NT2/D1 (cell line): ENCODE data around the gene NDE1.
"Not testable (repeated sequence)": the region's sequence is repeated elsewhere in the genome, so short reads cannot be mapped to it uniquely, and the experiment has no call there.

Experiments used
- DNase-seq: peaks from one replicate; pipeline ENCODE4 v3.0.0-alpha.2; 2011; ENCODE audit warnings: low read depth, low spot score
- H3K27me3 ChIP-seq: 2 replicates; pipeline ENCODE4 v1.6.0; 2011; ENCODE audit warnings: mild to moderate bottlenecking; ENCODE audit not compliant: insufficient read length, insufficient read depth
- H3K36me3 ChIP-seq: 2 replicates; pipeline ENCODE4 v1.6.1; 2011; ENCODE audit warnings: mild to moderate bottlenecking, low read length, mixed read lengths; ENCODE audit not compliant: insufficient read depth, insufficient read length
- H3K4me1 ChIP-seq: 2 replicates; pipeline ENCODE4 v1.5.1; 2011; ENCODE audit not compliant: insufficient read depth, insufficient read length
- H3K4me3 ChIP-seq: 2 replicates; pipeline ENCODE4 v1.5.1; 2011; ENCODE audit warnings: low read depth; ENCODE audit not compliant: insufficient read length
- H3K9ac ChIP-seq: 2 replicates; pipeline ENCODE4 v1.6.0; 2011; ENCODE audit warnings: low read depth; ENCODE audit not compliant: insufficient read length
- H3K9me3 ChIP-seq: 2 replicates; pipeline ENCODE4 v1.5.1; 2011; ENCODE audit warnings: mild to moderate bottlenecking, low read length; ENCODE audit not compliant: insufficient read depth
- SUZ12 ChIP-seq: IDR thresholded peaks from 2 replicates; pipeline ENCODE4 v1.6.1; 2011; ENCODE audit not compliant: insufficient read length, insufficient read depth; ENCODE audit errors: extremely low read depth
- YY1 ChIP-seq: IDR thresholded peaks from 2 replicates; pipeline ENCODE4 v1.6.1; 2011; ENCODE audit not compliant: insufficient read length, insufficient read depth
- ZNF274 ChIP-seq: IDR thresholded peaks from 2 replicates; pipeline ENCODE4 v1.6.1; 2011; ENCODE audit warnings: mild to moderate bottlenecking, low read depth, low read length

The NDE1 gene

DNA sequence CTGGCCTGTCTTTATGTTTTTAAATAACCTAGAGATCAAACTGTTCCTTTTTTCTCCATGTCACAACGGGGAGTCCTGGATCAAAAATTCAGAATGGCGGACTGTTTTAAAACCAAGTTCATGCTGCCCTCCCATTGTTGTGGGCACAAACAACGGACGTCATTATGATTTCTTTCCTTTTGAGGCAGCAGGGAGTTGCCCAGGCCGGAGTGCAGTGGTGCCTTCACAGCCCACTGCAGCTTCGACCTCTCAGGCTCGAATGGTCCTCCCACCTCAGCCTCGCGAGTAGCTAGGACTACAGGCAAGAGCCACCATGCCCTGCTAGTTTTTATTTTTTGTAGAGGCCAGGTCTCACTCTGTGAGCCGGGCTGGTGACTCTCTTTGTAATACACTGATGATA is 26.5 kb downstream of the NDE1 start:
- no peak for TF ChIP-seq SUZ12
- Histone ChIP-seq H3K4me3 (no peak overlapping the region), H3K36me3 (peaks cover 43% of the 10 kb centered on the region)

DNA sequence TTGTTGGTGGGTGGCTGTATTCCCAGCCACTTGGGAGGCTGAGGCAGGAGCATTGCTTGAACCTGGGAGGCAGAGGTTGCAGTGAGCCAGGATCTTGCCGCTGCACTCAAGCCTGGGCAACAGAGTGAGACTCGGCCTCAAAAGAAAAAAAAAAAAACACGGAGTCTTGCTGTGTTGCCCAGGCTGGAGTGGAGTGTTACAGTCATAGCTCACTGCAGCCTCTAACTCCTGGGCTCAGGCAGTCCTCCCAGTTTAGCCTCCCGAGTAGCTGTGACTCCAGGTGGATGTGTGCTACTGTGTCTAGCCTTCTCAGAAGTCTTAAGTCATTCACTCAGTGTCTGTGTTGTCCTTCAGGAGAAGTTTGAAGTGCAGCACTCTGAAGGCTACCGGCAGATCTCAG is 27.4 kb downstream of the NDE1 start:
- H3K4me3 ChIP-seq, result no peak overlapping the region
- peaks cover 4% of the 10 kb centered on the region for H3K4me1 ChIP-seq
- no peaks in the 10 kb centered on the region for H3K27me3 ChIP-seq
- H3K36me3 ChIP-seq, result peaks cover 43% of the 10 kb centered on the region
- H3K9me3 ChIP-seq, result no peaks in the 10 kb centered on the region
- TF ChIP-seq YY1 (no peak), ZNF274 (no peak), SUZ12 (no peak)
- no peak for DNase-seq
- H3K9ac ChIP-seq, result no peak overlapping the region

More for the DNA sequence above, 26.5 kb downstream of the NDE1 start:
- no peak for DNase-seq
- H3K9me3 ChIP-seq, result no peaks in the 10 kb centered on the region
- no peak overlapping the region for H3K9ac ChIP-seq
- H3K27me3 ChIP-seq, result no peaks in the 10 kb centered on the region
- H3K4me1 ChIP-seq, result peaks cover 5% of the 10 kb centered on the region

DNA sequence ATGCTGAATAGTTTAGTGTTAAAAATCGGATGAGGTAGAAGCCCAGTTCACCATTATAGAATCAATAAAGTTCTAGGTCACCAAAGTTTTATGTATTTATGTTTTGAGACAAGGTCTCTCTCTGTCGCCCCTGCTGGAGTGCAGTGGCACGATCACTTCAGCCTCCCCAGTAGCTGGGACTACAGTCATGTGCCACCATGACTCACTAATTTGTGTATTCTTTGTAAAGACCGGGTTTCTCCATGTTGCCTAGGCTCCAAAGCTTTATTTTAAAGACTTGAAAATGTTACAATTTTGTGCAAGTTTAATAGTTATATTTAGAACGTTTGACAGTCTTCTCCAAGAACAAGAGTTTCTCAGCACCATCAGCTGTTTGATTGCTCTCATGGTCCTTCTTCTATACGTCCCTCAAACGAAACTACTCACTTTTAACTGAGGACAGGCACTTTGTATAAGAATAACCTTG is 32.1 kb downstream of the NDE1 start:
- H3K4me1 ChIP-seq, result no peaks in the 10 kb centered on the region
- peak; percentile 57 for DNase-seq
- H3K27me3 ChIP-seq, result no peaks in the 10 kb centered on the region
- H3K4me3 ChIP-seq, result no peak overlapping the region
- no peaks in the 10 kb centered on the region for H3K9me3 ChIP-seq
- peaks cover 58% of the 10 kb centered on the region for H3K36me3 ChIP-seq
- no peak for TF ChIP-seq YY1
- TF ChIP-seq ZNF274, result no peak
- no peak for TF ChIP-seq SUZ12
- H3K9ac ChIP-seq, result no peak overlapping the region

DNA sequence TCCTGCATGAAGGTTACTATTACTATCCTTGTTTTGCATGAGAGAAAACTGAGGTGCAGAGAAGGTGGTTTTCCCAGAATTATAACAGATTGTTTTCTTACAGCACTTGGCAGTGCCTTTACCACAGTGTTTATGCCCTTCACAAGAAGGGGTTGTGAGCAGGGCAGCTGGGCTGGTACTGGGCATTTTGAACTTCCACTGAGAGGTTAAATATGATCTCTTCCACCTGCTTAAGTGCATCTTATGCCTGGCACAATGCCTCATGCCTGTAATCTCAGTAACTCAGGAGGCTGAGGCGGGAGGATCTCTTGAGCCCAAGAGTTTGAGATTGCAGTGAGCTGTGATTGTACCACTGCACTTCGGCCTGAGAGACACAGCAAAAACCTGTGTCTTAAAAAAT is 36.2 kb downstream of the NDE1 start:
- peaks cover 72% of the 10 kb centered on the region for H3K36me3 ChIP-seq
- H3K27me3 ChIP-seq, result no peaks in the 10 kb centered on the region
- H3K4me1 ChIP-seq, result peaks cover 1% of the 10 kb centered on the region
- H3K9me3 ChIP-seq, result no peaks in the 10 kb centered on the region
- no peak for TF ChIP-seq YY1
- no peak for TF ChIP-seq ZNF274
- no peak for TF ChIP-seq SUZ12
- no peak overlapping the region for H3K9ac ChIP-seq
- H3K4me3 ChIP-seq, result no peak overlapping the region
- no peak for DNase-seq

DNA sequence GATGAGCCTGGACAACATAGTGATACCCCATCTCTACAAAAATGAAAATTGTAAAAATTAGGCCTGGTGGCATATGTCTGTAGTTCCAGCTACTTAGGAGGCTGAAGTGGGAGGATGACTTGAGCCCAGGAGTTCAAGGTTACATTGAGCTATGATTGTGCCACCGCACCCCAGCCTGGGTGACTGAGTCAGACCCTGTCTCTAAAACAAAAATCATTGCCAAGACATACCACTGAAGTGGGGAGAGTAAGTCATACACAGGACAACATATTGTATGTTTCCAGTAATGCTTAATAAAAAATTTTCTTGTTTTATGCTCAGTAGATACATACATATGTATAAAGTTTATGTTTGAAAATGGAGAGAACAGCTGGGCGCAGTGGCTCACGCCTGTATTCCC is 39.2 kb downstream of the NDE1 start:
- Histone ChIP-seq H3K36me3 (peaks cover 88% of the 10 kb centered on the region), H3K9ac (no peak overlapping the region), H3K4me3 (no peak overlapping the region), H3K4me1 (peaks cover 1% of the 10 kb centered on the region), H3K27me3 (no peaks in the 10 kb centered on the region), H3K9me3 (no peaks in the 10 kb centered on the region)
- TF ChIP-seq SUZ12 (no peak), ZNF274 (no peak), YY1 (no peak)
- DNase-seq, result no peak

DNA sequence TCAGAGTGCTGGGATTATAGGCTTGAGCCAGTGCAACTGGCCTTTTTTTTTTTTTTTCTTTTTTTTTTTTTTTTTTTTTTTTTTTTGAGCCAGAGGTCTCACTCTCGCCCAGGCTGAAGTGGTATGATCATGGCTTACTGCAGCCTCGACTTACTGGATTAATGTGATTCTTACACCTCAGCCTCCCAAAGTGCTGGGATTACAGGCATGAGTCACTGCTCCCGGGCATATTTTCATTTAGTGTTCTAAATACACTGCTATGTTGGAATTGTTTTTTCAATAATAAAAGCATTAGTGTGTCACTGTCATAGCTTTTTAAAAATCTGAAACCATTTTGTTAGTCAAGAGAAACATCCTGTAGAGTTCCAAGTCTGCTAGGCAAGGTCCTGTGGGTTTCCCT is 40.3 kb downstream of the NDE1 start:
- peaks cover 90% of the 10 kb centered on the region for H3K36me3 ChIP-seq
- TF ChIP-seq ZNF274 (no peak), SUZ12 (no peak), YY1 (no peak)
- no peaks in the 10 kb centered on the region for H3K9me3 ChIP-seq
- H3K4me1 ChIP-seq, result peaks cover 4% of the 10 kb centered on the region
- H3K9ac ChIP-seq, result no peak overlapping the region
- H3K27me3 ChIP-seq, result no peaks in the 10 kb centered on the region
- no peak overlapping the region for H3K4me3 ChIP-seq
- DNase-seq, result no peak

DNA sequence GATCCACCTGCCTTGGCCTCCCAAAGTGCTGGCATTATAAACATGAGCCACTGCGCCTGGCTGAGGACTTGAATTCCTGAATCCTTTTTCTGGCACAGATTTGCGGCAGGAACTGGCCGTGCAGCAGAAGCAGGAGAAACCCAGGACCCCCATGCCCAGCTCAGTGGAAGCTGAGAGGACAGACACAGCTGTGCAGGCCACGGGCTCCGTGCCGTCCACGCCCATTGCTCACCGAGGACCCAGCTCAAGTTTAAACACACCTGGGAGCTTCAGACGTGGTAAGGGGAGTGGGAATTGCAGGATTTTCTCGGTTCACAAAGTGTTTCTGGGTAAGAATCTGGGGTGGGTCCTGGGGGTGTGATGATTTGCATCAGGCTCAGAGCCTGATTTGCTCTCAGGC is 41.0 kb downstream of the NDE1 start:
- H3K36me3 ChIP-seq, result peaks cover 89% of the 10 kb centered on the region
- TF ChIP-seq SUZ12 (no peak), YY1 (no peak), ZNF274 (no peak)
- no peaks in the 10 kb centered on the region for H3K9me3 ChIP-seq
- H3K4me1 ChIP-seq, result peaks cover 4% of the 10 kb centered on the region
- no peaks in the 10 kb centered on the region for H3K27me3 ChIP-seq
- no peak for DNase-seq
- H3K4me3 ChIP-seq, result no peak overlapping the region
- H3K9ac ChIP-seq, result no peak overlapping the region

DNA sequence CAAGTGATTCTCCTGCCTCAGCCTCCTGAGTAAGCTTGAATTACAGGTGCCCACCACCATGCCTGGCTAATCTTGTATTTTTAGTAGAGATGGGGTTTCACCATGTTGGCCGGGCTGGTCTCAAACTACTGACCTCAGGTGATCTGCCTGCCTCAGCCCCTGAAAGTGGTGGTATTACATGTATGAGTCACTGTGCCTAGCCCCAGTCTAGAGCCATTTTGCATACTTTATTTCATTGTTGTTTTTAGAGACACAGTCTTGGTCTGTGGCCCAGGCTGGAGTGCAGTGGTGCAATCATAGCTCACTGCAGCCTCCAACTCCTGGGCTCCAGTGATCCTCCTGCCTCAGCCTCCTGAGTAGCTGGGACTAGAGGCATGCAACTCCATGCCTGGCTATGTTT is 42.5 kb downstream of the NDE1 start:
- H3K36me3 ChIP-seq, result peaks cover 89% of the 10 kb centered on the region
- not testable (repeated sequence) for DNase-seq, H3K9ac ChIP-seq, H3K4me1 ChIP-seq, H3K27me3 ChIP-seq, H3K4me3 ChIP-seq, H3K9me3 ChIP-seq
